ENCODE measurements around the gene NOS1AP.
"Not testable (repeated sequence)": the region's sequence is repeated elsewhere in the genome, so short reads cannot be mapped to it uniquely, and the experiment has no call there.

NOS1AP gene

GRCh38 chr1:162069334-162070093 lies at the start of gene NOS1AP:
TSS of gene NOS1AP (plus strand) at chr1:162069691. CDS start at chr1:162070178, 487 bp downstream.
- DNase-seq, result peak; percentile 79

GRCh38 chr1:162020150-162020549 lies 49.3 kb upstream of the NOS1AP start:
- no peak for DNase-seq

- DNase-seq, result no peak
These were observed 48.4 kb upstream of the NOS1AP start for GRCh38 chr1:162021124-162021523.

- no peak for DNase-seq
These were observed 46.9 kb upstream of the NOS1AP start for GRCh38 chr1:162022626-162023025.

GRCh38 chr1:162023181-162023546 lies 46.3 kb upstream of the NOS1AP start:
- DNase-seq, result no peak

GRCh38 chr1:162023547-162024501 lies 45.7 kb upstream of the NOS1AP start, which contains the start of gene OLFML2B:
TSS of gene OLFML2B (minus strand) at chr1:162023869. CDS start at chr1:162023430, 439 bp downstream.
- DNase-seq, result peak; percentile 42

- DNase-seq, result no peak
These were observed 44.0 kb upstream of the NOS1AP start for GRCh38 chr1:162025541-162025940.

- no peak for DNase-seq
These were observed 42.6 kb upstream of the NOS1AP start for GRCh38 chr1:162026881-162027280.

- no peak for DNase-seq
These were observed 40.8 kb upstream of the NOS1AP start for GRCh38 chr1:162028726-162029125.

GRCh38 chr1:162029157-162029556 lies 40.3 kb upstream of the NOS1AP start:
- DNase-seq, result no peak

- no peak for DNase-seq
These were observed 38.7 kb upstream of the NOS1AP start for GRCh38 chr1:162030759-162031280.

GRCh38 chr1:162033428-162033827 lies 36.1 kb upstream of the NOS1AP start:
- no peak for DNase-seq

- DNase-seq, result no peak
These were observed 34.2 kb upstream of the NOS1AP start for GRCh38 chr1:162035241-162035640.

GRCh38 chr1:162036163-162036562 lies 33.3 kb upstream of the NOS1AP start:
- no peak for DNase-seq

GRCh38 chr1:162038624-162039023 lies 30.9 kb upstream of the NOS1AP start:
- no peak for DNase-seq

- DNase-seq, result no peak
These were observed 29.5 kb upstream of the NOS1AP start for GRCh38 chr1:162040001-162040400.

- no peak for DNase-seq
These were observed 28.8 kb upstream of the NOS1AP start for GRCh38 chr1:162040657-162041056.

- no peak for DNase-seq
These were observed 27.1 kb upstream of the NOS1AP start for GRCh38 chr1:162042361-162042760.

- no peak for DNase-seq
These were observed 22.6 kb upstream of the NOS1AP start for GRCh38 chr1:162046921-162047320.

- DNase-seq, result not testable (repeated sequence)
These were observed 15.5 kb upstream of the NOS1AP start for GRCh38 chr1:162053949-162054348.

GRCh38 chr1:162055062-162055461 lies 14.4 kb upstream of the NOS1AP start:
- DNase-seq, result no peak

- peak; percentile 40 for DNase-seq
These were observed 13.4 kb upstream of the NOS1AP start for GRCh38 chr1:162056043-162056442.

GRCh38 chr1:162056579-162056978 lies 12.9 kb upstream of the NOS1AP start:
- DNase-seq, result no peak

- DNase-seq, result no peak
These were observed 9.8 kb upstream of the NOS1AP start for GRCh38 chr1:162059721-162060120.

All from activated CD8-positive, alpha-beta memory T cell treated with anti-CD3 and anti-CD28 coated beads, Interleukin-2, amount 50 U/mL, for 4 hours (primary cell).